CD4-positive, alpha-beta T cell treated with Interleukin-2 at 100 ng/mL for 4 hours (primary cell): ENCODE measurements around the gene NHSL1.
A peak's percentile ranks its signal among the peaks of the same experiment; 100 is the strongest.

Experiments
- DNase-seq: peaks from one replicate; pipeline ENCODE4 v3.0.0-alpha.2; 2020; ENCODE audit warnings: low spot score

NHSL1 gene

GRCh38 chr6:138456401-138456790 is 42.9 kb downstream of the NHSL1 start:
- peak; percentile 32 for DNase-seq

GRCh38 chr6:138455746-138456400 is 43.4 kb downstream of the NHSL1 start:
- DNase-seq = peak; percentile 72

- DNase-seq = peak; percentile 66
These were observed 44.1 kb downstream of the NHSL1 start for GRCh38 chr6:138454981-138455706.

- DNase-seq = no peak
These were observed 48.3 kb downstream of the NHSL1 start for GRCh38 chr6:138451043-138451442.

GRCh38 chr6:138450445-138450844 is 48.8 kb downstream of the NHSL1 start:
- DNase-seq = no peak

GRCh38 chr6:138446821-138447220 is 52.5 kb downstream of the NHSL1 start:
- DNase-seq = no peak

- no peak for DNase-seq
These were observed 55.3 kb downstream of the NHSL1 start for GRCh38 chr6:138443979-138444378.

GRCh38 chr6:138442663-138443062 is 56.6 kb downstream of the NHSL1 start:
- DNase-seq = no peak

- DNase-seq = no peak
These were observed 57.3 kb downstream of the NHSL1 start for GRCh38 chr6:138441965-138442364.

- DNase-seq = no peak
These were observed 58.4 kb downstream of the NHSL1 start for GRCh38 chr6:138440758-138441357.

DNA sequence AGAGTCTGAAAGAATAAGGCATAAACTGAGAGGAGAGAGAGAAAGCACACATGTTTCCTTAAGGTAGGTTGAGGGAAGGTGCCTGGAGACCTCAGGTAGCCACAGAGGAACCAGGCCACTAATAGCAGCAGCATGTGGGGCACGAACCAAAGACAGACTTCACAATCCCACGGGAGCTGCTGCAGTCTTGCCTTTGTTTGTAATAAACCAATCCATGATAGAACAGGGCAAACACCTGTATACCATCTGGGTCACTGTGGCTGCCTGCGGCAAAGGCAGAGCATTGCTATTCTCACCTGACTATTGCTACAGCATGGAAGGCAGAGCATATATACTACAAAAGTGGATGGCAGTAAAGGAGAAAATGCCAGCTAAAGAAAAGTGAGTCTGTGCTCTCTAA is 59.0 kb downstream of the NHSL1 start:
- no peak for DNase-seq

DNA sequence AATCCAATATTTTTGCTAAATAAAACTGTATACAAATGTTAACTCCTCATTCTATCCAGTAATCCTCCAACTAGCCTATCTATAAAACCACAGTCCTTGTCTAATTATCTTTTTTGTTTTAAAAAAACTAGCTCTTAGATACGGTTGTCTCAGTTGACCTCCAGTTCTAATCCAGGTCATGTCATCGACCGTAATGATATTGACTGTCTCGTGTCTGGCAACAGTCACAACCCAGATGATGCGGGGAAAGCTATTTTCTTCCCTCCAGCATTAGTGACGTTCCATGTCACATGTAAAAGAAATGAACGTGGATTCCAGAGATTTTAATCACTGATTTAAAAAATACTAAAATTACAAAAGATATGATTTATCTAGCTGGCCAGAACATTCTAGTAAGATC is 59.7 kb downstream of the NHSL1 start:
- no peak for DNase-seq

GRCh38 chr6:138434925-138435324 is 64.4 kb downstream of the NHSL1 start:
- DNase-seq = no peak

GRCh38 chr6:138434096-138434495 is 65.2 kb downstream of the NHSL1 start:
- DNase-seq = no peak

- DNase-seq = no peak
These were observed 67.3 kb downstream of the NHSL1 start for GRCh38 chr6:138432063-138432356.

DNA sequence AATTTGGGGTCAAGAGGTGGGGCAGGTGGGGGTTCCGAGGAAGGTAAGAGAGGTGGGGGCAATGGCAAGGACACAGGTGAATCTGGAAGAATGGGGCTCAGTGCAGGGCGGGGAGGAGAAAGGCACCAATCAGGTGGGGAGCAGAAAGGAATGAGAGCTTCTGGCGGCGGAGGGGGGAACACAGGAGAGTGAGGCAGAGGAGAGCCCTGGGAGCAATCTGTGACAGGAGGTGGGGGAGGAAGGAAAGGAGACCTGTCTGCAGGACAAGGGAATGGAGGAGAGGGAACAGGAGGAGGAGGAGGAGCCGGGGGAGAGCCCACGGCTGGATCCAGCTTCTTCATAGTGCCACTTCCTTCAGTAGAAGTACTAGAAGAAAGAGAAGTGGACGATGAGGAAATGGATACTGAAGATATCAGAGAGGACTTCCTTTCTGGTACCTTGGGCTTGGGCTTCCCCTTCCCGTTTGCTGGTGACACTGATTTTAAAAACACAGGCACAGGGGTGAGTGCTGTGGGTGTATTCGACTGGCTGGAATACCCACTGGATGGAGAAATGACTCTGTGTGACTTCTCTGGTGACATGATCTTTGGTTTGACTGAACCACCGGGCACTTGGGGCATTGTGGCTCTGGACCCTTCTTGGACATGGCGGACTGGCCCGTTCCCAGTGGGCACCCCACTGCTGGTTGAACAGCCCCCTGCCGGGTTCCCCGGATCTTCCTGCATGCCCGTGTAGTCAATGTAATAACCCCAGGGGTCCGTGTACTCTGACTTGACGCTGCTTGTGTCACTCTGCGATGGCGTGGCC is 67.8 kb downstream of the NHSL1 start:
- no peak for DNase-seq

DNA sequence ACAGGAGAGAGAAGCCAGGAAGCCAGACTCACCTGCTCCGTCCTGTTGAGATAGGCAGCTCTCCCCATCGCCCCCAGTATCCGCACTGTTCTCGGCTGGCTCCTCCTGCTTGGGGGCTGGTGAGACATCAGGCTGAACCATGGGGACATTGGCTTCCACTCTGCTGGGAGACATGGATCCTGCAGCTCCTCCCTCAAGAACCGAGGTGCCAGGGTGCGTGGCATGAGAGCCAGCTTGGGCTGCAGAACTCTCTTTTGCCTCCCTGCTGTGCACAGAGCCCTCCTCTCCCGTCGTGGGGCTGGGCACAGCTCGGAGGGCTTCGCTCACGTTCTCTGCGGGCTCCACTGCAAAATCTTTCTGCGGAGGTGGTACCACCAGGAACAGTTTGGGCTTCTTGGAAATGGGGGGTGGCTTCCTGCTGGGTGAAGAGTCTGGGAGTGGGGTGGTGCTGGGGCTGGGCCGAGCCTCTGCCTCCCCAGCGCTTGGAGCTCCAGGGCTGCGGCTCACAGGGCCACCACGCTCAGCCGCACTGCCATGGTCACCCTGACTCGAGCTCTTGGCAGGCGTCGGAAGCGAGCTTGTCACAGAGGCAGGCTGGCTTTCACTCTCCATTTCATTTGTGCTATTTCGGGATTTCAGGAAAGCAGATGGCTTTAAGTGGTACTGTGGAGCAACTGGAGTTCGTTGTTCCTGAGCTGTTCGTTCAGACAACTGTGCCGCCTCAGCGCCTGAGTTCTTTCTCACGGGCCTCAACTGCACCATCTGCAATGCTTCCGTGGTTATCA is 68.7 kb downstream of the NHSL1 start:
- no peak for DNase-seq

- DNase-seq = no peak
These were observed 69.5 kb downstream of the NHSL1 start for GRCh38 chr6:138429761-138430160.

- peak; percentile 64 for DNase-seq
These were observed 70.2 kb downstream of the NHSL1 start for GRCh38 chr6:138428944-138429598.

GRCh38 chr6:138427701-138428100 is 71.6 kb downstream of the NHSL1 start:
- no peak for DNase-seq

GRCh38 chr6:138426500-138427123 is 72.7 kb downstream of the NHSL1 start:
- DNase-seq = no peak
